Astrocyte of the hippocampus (primary cell): Measurements from ENCODE around the gene CDH15.
"Not testable (repeated sequence)": the region's sequence is repeated elsewhere in the genome, so short reads cannot be mapped to it uniquely, and the experiment has no call there.

Experiments used
- DNase-seq: peaks from one replicate; pipeline ENCODE4 v3.0.0; 2011; ENCODE audit warnings: low read depth, low spot score

CDH15 gene

DNA sequence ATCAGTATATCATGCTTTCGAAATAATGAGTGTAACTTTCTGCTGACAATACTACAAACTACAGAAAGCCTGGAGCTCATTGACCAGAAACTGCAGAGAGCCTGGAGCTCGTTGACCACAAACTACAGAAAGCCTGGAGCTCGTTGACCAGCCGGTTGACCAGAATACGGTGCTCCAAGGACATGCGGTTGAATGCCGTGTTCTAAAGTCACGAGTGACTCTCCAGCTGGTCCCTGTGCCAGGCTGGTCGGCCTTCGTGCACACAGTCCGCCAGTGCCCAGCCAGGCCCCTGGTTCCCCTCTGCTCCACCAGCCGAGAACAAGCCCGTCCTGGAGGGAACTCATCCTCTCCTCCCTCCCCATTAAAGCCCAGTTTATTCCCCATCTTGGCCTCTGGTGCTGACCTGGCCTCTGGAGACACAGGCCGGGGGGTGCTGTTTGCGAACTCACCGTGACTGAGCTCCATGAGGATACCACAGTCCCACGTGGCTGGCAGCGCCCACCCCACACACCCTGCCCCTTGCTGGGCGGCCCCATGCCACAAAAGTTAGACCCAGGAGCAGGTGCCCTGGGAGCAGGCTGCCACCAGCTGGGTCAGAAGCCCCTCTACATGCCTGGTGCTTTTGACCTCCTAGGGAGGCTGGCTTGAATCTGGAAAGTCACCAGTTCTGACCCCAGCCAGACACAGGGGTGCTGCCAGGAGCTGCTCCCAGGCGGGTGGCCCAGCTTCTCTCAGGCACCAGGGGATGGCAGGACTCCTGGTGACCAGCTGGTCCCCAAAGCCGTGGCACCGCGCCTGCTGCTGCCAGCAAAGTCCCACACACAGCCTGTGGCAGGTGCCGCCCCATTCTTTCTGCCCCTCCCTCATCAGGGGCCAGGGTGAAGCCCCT lies 15.5 kb upstream of the CDH15 start:
- DNase-seq: no peak

DNA sequence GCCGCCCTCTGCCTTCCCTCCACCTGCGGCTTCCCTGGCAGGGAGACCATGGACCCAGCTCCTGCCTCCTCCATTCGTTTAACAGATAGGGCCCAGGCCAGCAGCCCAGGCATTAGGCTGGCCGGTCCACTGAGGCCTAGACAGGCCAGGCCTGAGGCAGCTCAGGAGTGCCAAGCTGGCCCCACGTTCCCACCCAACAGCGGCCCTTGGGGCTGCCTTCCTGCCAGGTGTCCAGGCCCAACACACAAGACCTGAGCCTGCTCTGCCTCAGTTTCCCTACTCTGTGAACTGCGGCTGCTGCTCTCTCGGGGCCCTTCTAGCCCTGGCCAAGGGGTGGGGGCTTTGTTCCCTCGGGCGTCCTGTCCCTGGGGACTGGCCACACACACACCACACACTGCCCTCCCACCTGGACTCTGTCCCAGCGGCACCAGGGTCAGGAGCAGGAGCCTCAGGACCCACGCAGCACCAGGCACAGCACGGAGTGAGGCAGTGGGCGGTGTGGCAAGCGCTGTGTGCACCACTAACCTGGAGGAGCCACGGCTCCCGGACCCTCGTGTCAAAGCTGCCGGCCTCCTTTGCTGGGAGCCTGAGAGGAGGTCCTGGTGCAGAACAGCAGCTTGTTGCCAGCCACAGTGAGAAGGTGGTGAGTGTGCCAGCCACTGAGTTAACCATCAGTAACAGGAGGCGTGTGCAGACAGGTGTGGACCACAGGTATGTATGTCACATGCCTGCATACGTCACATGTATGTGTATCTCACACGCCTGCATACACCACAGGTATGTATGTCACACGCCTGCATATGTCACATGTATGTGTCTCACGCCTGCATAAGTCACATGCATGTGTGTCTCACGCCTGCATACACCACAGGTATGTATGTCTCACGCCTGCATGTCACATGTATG lies 14.6 kb upstream of the CDH15 start:
- no peak for DNase-seq

GRCh38 chr16:89157778-89158177 lies 13.8 kb upstream of the CDH15 start:
- DNase-seq: no peak

DNA sequence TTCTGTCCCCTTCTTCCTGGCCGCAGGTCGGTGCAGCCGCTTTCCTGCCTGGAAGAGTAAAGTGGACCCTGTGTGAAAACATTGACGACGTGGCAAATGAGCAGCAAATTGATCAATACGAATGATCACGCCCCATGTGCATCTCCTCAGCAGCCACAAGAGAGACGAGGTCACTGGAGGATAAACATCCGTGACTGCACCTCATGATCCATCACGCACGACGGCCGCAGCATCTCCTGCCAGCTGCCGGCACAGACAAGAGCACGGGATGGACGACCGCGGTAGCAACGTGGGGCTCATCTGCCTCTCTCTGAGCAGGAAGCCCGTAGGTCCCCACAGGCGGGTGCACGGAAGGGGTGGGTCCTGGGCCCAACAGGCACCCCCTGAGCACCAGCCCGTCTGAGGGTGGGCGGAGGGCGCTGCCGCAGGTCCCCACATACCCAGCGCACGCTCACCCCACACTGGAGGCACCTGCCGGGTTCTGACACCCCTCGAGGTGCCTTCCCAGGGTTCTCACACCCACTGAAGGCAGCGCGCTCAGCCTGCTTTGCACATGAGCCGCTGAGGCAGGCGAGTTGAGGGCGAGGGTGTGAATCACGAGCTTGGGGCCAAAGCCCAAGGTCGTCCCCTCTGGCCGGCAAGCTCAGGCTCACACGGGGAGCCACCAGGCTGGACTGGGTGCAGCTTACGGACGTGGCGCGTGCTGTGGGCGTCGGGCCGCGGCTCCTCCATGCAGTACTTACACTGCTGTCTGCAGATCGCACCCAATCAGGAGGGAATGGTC lies 12.3 kb upstream of the CDH15 start:
- no peak for DNase-seq

DNA sequence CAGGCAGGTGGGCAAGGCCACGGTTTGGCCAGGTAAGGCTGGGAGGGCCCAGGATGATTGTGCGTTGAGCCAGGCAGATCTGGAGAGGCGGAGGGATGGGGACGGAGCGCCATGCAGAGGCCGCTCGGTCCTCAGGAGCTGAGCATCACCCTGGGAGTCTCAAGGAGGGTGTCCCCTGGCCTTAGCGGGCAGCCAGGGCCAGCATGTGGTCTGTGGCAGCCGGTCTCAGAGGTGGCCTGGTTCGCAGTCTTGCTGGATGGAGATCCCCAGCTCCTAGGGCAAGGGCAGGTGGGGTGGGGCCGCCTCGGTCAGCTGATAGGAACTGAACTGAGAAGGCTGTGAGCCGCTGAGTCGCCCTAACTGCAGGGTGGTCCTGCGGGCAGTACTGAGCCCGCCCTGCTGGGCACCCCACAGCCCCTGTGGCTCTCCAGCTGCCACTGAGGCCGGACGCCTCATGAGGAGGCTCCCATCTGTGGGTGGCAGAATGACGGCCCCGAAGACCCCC lies 11.6 kb upstream of the CDH15 start:
- DNase-seq: no peak

GRCh38 chr16:89160977-89161701 lies 10.4 kb upstream of the CDH15 start:
- no peak for DNase-seq

- no peak for DNase-seq
Measured at GRCh38 chr16:89161763-89162713, 9.5 kb upstream of the CDH15 start.

DNA sequence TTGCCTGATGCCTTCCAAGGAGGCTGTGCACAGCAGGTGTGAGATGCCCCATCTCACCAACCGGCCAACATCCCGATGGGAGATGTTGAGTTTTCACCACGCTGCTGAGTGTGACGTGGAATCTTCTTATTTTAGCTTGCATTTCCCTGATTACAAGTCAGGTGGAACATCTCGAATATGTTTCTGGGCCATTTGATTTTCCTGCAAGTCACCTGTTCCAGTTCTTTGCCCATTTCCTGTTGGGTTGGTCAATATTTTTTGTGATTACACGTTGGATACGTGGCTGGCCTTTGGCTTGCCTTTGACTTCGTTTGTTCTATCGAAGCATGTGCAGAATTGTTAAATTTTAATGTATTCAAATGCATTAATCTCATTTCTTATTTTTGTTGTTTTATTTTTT lies 8.3 kb upstream of the CDH15 start:
- no peak for DNase-seq

GRCh38 chr16:89164436-89164835 lies 7.1 kb upstream of the CDH15 start:
- no peak for DNase-seq

GRCh38 chr16:89164847-89165680 lies 6.5 kb upstream of the CDH15 start:
- no peak for DNase-seq

DNA sequence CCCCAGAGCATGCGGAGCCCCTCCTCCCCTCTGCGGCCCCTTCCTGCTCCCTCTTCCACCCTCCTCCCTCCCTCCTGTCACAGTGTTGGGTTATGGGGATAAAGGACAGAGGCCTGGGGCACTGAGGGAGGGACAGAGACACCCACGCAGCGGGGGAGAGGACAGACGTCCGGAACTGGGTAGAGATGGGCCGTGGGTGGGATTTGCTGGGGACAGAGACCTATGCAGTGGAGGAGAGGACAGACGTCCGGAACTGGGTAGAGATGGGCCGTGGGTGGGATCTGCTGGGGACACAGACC lies 5.9 kb upstream of the CDH15 start:
- DNase-seq: not testable (repeated sequence)

DNA sequence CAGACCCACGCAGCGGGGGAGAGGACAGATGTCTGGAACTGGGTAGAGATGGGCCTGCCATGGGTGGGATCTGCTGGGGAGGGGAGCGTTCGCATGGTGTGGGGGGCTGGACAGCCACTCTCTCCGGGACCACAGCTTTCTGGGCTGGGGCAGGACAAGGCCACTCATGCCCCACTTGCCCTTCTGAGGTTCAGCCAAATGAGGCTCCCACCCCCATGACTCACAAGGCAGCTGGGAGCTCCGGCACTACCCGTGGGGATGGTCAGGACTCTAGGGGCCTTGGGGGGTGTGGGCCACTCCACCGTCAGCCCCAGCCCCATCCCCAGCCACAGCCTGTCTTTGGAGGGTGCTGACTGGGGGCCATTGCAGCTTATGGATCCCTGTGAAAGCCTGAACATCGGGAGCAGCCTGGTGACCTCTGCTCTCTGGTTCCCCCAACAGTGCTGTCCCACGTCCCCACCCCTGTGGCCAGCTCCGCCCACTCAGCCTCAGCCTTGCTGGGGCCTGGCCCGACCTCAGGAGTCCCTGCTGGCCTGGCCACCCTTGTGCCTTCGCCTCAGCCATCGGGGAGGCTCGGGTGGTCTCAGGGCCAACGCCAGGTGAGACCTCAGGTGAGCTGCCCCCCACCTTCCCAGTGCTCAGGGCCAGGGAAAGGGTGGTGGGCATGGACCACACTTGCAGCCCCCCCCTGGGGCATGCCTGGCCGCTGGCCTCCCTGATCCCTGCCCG lies 4.7 kb upstream of the CDH15 start:
- DNase-seq: no peak

GRCh38 chr16:89167425-89167941 lies 4.1 kb upstream of the CDH15 start:
- DNase-seq: peak; percentile 87

GRCh38 chr16:89168381-89169189 lies 3.0 kb upstream of the CDH15 start:
- no peak for DNase-seq

DNA sequence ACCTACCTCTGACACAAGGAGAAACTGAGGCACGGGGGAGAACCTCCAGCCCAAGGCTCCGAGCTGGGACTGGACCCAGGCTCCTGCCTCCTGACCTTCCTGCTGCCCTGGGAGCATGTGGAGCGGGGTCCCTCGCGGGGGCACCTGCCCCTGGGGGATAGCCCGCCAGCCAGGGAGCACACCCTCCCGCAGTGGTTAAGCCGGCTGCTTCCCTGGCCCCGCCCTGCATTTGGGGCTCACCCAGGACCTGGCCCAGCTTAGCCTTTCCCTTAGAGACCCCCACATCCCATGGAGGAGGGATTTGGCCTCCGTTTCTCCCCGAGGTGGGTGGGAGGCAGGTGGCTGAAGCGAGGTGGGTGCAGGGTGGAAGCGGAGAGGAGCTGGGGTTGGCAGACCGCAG lies 1.8 kb upstream of the CDH15 start:
- DNase-seq: no peak

DNA sequence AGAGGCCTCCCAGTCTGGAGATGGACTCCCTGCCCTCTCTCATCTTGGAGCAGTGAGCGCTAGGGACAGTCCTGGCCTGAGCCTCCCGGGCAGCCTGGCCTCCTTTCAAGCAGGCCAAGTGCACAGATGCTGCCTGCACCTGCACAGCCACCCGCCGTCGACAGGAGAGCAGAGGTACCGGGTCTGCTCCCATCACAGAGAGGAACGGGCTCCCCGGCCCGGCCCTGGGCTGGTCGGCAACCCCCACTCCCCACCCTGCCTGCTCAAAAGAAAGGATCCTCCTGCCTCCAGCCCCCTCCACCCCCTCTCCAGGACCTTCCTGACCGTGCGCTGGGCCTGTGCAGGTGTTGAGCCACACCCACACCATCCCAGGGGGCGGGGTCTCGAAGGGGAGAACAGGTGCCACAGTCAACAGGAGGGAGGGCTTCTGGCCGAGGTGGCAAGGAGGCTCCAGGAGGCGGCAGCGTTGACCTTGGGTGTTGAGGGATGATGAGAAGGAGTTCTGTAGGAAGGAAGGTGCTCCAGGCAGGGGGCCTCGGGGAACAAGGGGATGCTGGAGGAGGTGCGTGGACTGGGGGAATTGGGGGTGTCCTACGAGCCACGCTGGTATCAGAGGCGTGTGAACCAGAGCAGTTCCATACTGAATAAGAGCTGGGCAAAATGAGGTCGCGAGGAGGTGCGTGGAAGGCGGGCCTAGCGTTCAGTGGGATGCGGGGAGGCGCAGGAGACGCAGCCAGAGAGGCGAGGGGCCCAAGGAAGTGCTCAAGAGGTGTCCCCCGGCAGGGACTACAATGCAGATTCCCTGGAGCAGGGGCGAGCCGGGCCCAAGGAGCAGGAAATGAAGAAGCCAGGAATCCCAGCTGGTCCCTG lies 967 bp upstream of the CDH15 start:
- no peak for DNase-seq
